Stimulated activated CD4-positive, alpha-beta T cell treated with anti-CD3 and anti-CD28 coated beads, Interleukin-2, amount 100 ng/mL, for 48 hours (primary cell): ENCODE results near the gene SNCAIP.

Experiments used
- DNase-seq, 2 donors: peaks; one replicate each; pipeline ENCODE4 v3.0.0-alpha.2; 2020

SNCAIP gene

DNA sequence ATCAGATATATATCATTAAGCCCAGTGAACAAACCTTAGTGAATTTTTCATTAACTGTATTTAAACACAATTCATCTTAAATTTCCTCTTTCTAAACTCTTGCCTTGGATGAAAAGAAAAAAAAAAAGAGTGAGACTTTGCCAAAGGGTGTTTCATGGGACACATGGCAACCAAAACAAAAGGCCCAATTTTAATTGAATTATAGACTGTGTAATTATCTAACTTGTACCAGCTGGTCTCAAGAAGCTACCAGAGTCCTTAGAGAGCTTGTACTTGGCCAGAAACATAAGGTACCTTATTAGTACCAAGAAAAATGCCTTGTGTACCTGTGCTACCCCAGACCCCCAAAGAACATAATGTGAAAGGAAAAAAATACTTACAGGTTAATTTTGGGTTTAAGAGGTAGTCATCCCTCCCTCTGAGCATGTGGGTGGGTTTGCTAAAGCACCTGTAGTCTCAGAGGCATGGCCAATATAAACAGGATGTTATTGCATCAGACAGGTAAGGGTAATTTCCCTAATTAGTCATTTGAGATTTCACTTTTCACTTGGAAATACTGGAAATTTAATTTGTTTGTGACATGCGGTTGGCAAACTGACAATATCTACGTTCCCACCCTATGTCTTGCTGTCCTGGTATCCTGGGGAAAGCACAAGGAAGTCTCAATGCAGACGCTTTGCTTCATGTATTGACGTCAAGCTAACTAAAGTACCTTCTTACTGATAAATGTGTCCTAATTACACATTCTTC, 90.1 kb downstream of the SNCAIP start:
- no peak for DNase-seq

DNA sequence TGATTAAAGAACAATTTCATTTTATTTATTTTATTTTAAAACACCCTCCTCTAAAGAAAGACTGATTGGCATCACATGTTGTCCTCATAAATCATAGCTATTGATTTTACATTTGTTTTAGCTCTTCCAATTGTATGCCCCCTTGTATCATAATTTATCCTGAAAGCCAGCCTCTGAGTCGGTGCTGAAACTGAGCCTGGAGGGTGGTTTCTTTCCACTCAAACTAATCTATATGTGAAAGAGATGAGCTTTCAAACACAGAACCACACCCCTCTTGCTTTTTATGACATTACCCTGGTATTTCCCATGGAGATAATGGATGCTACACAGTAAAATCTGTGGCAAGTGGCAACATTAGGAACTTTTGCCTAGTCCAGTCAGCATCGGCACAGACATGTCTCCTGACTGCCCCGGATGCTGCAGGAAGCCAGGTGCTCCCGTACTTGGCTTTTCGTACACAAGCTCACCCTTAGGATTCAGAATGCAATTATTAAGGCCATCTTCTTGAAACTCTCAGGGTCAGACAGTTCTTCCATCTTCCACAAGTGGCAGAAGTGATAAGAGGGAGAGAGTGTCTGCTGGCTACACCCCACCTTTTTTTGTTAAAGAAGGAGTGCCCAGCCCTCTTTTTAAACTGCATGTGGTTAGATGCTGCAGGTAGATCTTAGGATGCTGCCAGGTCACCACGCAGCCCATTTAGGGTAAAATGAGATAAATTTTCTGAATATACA, 91.1 kb downstream of the SNCAIP start:
- DNase-seq = no peak

GRCh38 chr5:122404018-122404417, 92.0 kb downstream of the SNCAIP start:
- DNase-seq = no peak

- DNase-seq = no peak
These were observed 92.8 kb downstream of the SNCAIP start for GRCh38 chr5:122404653-122405362.

DNA sequence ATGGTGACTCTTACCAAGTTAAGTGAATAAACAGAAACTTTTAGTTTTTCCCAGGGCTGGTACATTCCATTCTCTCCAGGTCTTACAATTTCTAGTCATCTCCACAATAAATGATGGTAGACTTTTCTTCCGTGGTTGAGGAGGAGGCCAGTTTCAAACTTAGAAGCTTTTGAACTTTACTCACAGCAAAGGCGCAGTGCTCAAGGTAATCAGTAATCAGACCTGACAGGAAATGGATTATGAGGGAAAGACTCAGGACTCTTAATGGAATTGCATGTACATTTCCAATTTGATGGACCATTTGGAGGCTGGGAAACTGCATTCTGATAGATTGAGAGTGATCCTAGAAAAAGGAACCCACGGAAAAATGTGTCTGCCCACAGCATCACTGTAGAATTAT, 93.7 kb downstream of the SNCAIP start:
- DNase-seq = no peak

- DNase-seq = no peak
These were observed 94.1 kb downstream of the SNCAIP start for GRCh38 chr5:122406181-122406580.

GRCh38 chr5:122408592-122409224, 96.7 kb downstream of the SNCAIP start:
- no peak for DNase-seq

- no peak for DNase-seq
These were observed 100.9 kb downstream of the SNCAIP start for GRCh38 chr5:122412966-122413365.

- no peak for DNase-seq
These were observed 101.7 kb downstream of the SNCAIP start for GRCh38 chr5:122413722-122414121.

GRCh38 chr5:122415030-122415800, 103.2 kb downstream of the SNCAIP start:
- DNase-seq = no peak

GRCh38 chr5:122415801-122416120, 103.7 kb downstream of the SNCAIP start:
- no peak for DNase-seq

DNA sequence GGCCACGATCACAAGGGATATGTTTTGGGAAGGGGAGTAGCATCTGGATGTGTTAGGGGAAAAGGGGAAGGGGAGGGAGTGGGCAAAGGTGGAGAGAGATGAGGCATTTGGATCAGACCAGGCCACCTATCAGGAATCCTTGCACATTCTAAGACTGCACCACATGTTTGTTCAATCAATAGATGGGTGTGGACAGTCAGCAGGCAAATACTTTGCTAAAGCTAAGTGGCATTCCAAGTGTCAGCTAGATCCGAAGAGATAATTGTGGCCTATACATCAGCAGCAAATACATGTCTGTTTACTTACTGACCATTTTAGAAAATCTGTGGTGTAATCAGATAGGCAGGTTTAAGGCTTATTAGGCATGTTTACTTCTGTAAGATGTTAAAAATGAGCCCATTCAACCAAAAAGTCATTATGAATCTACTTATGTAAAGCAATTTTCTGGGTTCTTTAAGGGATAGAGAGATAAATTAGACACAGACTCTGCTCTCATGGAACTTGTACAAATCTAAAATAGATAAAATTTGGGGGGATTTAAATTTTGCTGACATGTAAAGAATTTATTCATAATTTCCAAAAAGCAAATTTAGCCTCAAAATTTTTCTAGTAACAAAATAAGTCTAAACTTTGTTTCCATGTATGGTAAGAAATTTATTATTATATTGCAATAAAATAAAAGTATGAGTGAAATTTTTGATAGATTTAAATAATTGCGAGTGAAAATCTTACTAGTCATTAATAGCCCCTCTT, 107.3 kb downstream of the SNCAIP start:
- DNase-seq = no peak

DNA sequence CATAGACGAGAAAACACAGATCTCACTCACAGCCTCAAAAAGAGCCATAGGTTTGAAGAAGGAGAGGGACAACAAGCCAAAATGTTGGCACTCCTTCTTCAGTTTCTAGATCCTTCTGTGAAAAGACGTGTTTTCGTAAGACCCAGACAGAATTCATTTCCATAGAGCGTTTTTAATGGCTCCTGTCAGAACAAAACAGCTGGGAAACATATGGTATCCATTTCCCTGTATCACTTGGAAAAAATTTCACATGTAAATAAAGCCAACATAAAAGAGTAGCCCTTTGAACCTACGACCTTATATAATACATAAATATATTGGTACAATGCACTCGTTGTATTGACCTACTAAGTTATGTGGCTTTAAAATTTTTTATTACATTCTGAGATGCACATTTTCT, 108.1 kb downstream of the SNCAIP start:
- no peak for DNase-seq

- no peak for DNase-seq
These were observed 108.7 kb downstream of the SNCAIP start for GRCh38 chr5:122420537-122421236.

DNA sequence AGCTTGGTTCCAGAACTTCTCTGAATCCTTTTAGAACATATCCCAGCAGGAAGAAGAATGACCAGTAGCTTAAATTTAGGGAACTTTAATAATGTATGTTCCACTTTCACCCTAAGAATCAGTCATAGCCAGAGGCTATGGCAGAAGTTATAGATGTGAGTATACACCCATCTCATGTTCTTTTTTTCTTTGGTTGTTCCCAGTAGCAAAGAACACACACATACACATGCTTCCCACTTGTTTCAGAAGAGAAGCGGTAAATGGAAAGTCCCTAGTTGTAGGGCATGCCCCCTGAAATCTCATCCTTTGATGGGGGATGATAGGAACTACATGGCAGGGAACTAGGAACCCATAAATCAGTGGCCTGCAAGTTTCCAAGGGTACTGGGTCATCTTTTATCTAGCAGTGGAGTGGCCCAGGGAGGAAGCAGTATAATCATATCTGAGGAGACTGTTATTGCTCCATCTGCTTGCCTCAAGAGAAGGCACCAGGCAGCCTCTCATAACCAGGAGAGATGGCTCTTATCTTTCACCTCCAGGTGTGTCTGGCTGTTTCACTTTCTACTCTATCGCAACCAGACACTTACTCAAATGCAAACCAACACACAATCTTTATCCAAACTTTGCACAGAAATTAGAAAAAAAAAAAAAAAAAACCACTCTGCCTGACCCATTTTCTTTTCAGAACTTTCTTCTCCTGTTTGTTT, 109.5 kb downstream of the SNCAIP start:
- DNase-seq = no peak

GRCh38 chr5:122423221-122423620, 111.2 kb downstream of the SNCAIP start:
- no peak for DNase-seq

DNA sequence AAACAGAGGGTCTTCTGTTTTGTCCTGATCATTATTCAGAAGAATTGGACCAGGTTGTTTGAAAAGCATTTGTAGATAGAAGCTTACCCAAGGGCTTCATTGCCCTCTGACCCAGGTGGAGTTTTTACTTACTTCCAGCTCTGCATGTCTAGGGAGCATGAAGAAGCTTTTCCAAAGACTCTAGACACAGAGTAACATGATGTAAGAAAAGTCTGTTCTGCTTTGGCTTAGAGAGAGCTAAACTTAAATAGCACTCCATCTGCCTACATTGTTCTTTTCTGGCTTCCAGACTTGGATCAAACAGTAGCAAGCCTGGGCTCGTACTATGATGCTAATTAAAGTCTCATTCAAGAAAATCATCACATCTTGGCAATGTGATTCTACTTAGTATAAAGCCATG, 112.1 kb downstream of the SNCAIP start:
- DNase-seq = no peak

- no peak for DNase-seq
These were observed 114.3 kb downstream of the SNCAIP start for GRCh38 chr5:122426301-122426700.

DNA sequence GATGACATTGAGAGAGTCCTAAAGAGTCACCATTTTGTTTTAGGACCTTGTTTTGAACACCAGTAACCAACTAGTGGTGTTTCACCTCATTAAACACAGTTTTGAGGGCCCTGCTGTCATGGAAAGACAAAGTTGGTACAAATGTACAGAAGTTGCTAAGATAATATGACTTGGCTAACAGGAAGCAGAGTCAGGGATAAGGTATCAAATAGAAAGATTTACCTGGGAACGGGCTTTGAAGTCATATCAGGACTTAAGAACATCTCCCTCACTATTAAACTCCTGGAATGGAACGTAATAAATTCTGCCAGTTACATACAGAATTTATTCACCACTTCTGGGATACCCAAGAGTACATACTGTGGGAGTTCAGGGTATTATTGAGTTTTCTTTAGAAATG, 115.6 kb downstream of the SNCAIP start:
- DNase-seq = no peak

GRCh38 chr5:122429545-122430318, 117.7 kb downstream of the SNCAIP start:
- DNase-seq = no peak
